ENCODE measurements around the gene FKBP14. TPM values are rescaled to one million over a fixed set of nuclear protein-coding genes. Genes with fewer than 3 reads are reported as not detected.
"Not testable (repeated sequence)": the region's sequence is repeated elsewhere in the genome, so short reads cannot be mapped to it uniquely, and the experiment has no call there.

FKBP14 gene
- 1 to 10 TPM; 6.4 to 9.1 TPM for total RNA-seq

GRCh38 chr7:30026229-30027064, at the start of gene FKBP14:
Gene FKBP14 (minus strand): TSS chr7:30026702. CDS start chr7:30026508, 194 bp downstream.
- H3K4me1 Mint-ChIP-seq, result peaks cover 18% of the 10 kb centered on the region
- ATAC-seq (replicated peaks), result peak; percentile 86
- H3K27ac Mint-ChIP-seq, result peak within 1 kb of the TSS; percentile 73
- no peaks in the 10 kb centered on the region for H3K27me3 Mint-ChIP-seq
- no peaks in the 10 kb centered on the region for H3K9me3 Mint-ChIP-seq
- no peak within 1 kb of the TSS for H3K4me3 Mint-ChIP-seq
- no peaks in the 10 kb centered on the region for H3K36me3 Mint-ChIP-seq (ENCODE audit: low read depth)

- Mint-ChIP-seq H3K27me3 (no peaks in the 10 kb centered on the region), H3K36me3 (ENCODE audit: low read depth) (peaks cover 42% of the 10 kb centered on the region), H3K4me1 (no peaks in the 10 kb centered on the region), H3K27ac (no peak overlapping the region), H3K4me3 (no peak overlapping the region), H3K9me3 (no peaks in the 10 kb centered on the region)
- ATAC-seq (replicated peaks), result peak; percentile 24
Measured at GRCh38 chr7:30074422-30075030, 48.0 kb upstream of the FKBP14 start.

- no peak for ATAC-seq (replicated peaks)
- no peak overlapping the region for H3K4me3 Mint-ChIP-seq
- no peaks in the 10 kb centered on the region for H3K27me3 Mint-ChIP-seq
- no peak overlapping the region for H3K27ac Mint-ChIP-seq
- H3K4me1 Mint-ChIP-seq, result no peaks in the 10 kb centered on the region
- H3K36me3 Mint-ChIP-seq (ENCODE audit: low read depth), result peaks cover 34% of the 10 kb centered on the region
- no peaks in the 10 kb centered on the region for H3K9me3 Mint-ChIP-seq
Measured at GRCh38 chr7:30072735-30073134, 46.2 kb upstream of the FKBP14 start.

GRCh38 chr7:30070052-30070451, 43.5 kb upstream of the FKBP14 start:
- Mint-ChIP-seq H3K36me3 (ENCODE audit: low read depth) (peaks cover 26% of the 10 kb centered on the region), H3K4me3 (no peak overlapping the region), H3K4me1 (no peaks in the 10 kb centered on the region), H3K9me3 (no peaks in the 10 kb centered on the region), H3K27me3 (no peaks in the 10 kb centered on the region), H3K27ac (no peak overlapping the region)
- ATAC-seq (replicated peaks), result no peak

GRCh38 chr7:30069096-30069867, 42.8 kb upstream of the FKBP14 start:
- Mint-ChIP-seq H3K36me3 (ENCODE audit: low read depth) (peaks cover 26% of the 10 kb centered on the region), H3K9me3 (no peaks in the 10 kb centered on the region), H3K27me3 (no peaks in the 10 kb centered on the region), H3K27ac (no peak overlapping the region), H3K4me3 (no peak overlapping the region), H3K4me1 (no peaks in the 10 kb centered on the region)
- ATAC-seq (replicated peaks), result no peak

GRCh38 chr7:30068117-30068516, 41.6 kb upstream of the FKBP14 start:
- no peaks in the 10 kb centered on the region for H3K27me3 Mint-ChIP-seq
- H3K4me3 Mint-ChIP-seq, result no peak overlapping the region
- H3K36me3 Mint-ChIP-seq (ENCODE audit: low read depth), result peaks cover 30% of the 10 kb centered on the region
- peak overlapping the region; percentile 11 for H3K27ac Mint-ChIP-seq
- H3K9me3 Mint-ChIP-seq, result no peaks in the 10 kb centered on the region
- no peaks in the 10 kb centered on the region for H3K4me1 Mint-ChIP-seq
- ATAC-seq (replicated peaks), result no peak

GRCh38 chr7:30066687-30067086, 40.2 kb upstream of the FKBP14 start:
- Mint-ChIP-seq H3K36me3 (ENCODE audit: low read depth) (peaks cover 41% of the 10 kb centered on the region), H3K27ac (no peak overlapping the region), H3K4me1 (no peaks in the 10 kb centered on the region), H3K27me3 (no peaks in the 10 kb centered on the region), H3K9me3 (no peaks in the 10 kb centered on the region), H3K4me3 (no peak overlapping the region)
- ATAC-seq (replicated peaks), result no peak

GRCh38 chr7:30065746-30066145, 39.2 kb upstream of the FKBP14 start:
- H3K4me3 Mint-ChIP-seq, result no peak overlapping the region
- H3K36me3 Mint-ChIP-seq (ENCODE audit: low read depth), result peaks cover 40% of the 10 kb centered on the region
- H3K9me3 Mint-ChIP-seq, result no peaks in the 10 kb centered on the region
- H3K27me3 Mint-ChIP-seq, result no peaks in the 10 kb centered on the region
- no peak for ATAC-seq (replicated peaks)
- H3K27ac Mint-ChIP-seq, result no peak overlapping the region
- no peaks in the 10 kb centered on the region for H3K4me1 Mint-ChIP-seq

GRCh38 chr7:30062587-30062986, 36.1 kb upstream of the FKBP14 start:
- H3K27me3 Mint-ChIP-seq, result no peaks in the 10 kb centered on the region
- no peaks in the 10 kb centered on the region for H3K9me3 Mint-ChIP-seq
- ATAC-seq (replicated peaks), result peak; percentile 39
- H3K4me1 Mint-ChIP-seq, result no peaks in the 10 kb centered on the region
- peaks cover 34% of the 10 kb centered on the region for H3K36me3 Mint-ChIP-seq (ENCODE audit: low read depth)
- H3K27ac Mint-ChIP-seq, result no peak overlapping the region
- no peak overlapping the region for H3K4me3 Mint-ChIP-seq

GRCh38 chr7:30061786-30062185, 35.3 kb upstream of the FKBP14 start:
- H3K27ac Mint-ChIP-seq, H3K4me1 Mint-ChIP-seq, H3K9me3 Mint-ChIP-seq, H3K4me3 Mint-ChIP-seq, H3K27me3 Mint-ChIP-seq: not testable (repeated sequence)
- peak; percentile 56 for ATAC-seq (replicated peaks)
- H3K36me3 Mint-ChIP-seq (ENCODE audit: low read depth), result peaks cover 40% of the 10 kb centered on the region

GRCh38 chr7:30057741-30058140, 31.2 kb upstream of the FKBP14 start:
- Mint-ChIP-seq H3K4me1 (no peaks in the 10 kb centered on the region), H3K27me3 (no peaks in the 10 kb centered on the region), H3K36me3 (ENCODE audit: low read depth) (peaks cover 55% of the 10 kb centered on the region), H3K27ac (no peak overlapping the region), H3K9me3 (no peaks in the 10 kb centered on the region), H3K4me3 (no peak overlapping the region)
- ATAC-seq (replicated peaks), result no peak

- H3K27ac Mint-ChIP-seq, result no peak overlapping the region
- H3K36me3 Mint-ChIP-seq (ENCODE audit: low read depth), result peaks cover 76% of the 10 kb centered on the region
- H3K9me3 Mint-ChIP-seq, result no peaks in the 10 kb centered on the region
- no peak overlapping the region for H3K4me3 Mint-ChIP-seq
- H3K27me3 Mint-ChIP-seq, result no peaks in the 10 kb centered on the region
- no peak for ATAC-seq (replicated peaks)
- no peaks in the 10 kb centered on the region for H3K4me1 Mint-ChIP-seq
Measured at GRCh38 chr7:30053068-30053467, 26.6 kb upstream of the FKBP14 start.

- Mint-ChIP-seq H3K4me3 (no peak overlapping the region), H3K27me3 (no peaks in the 10 kb centered on the region), H3K4me1 (no peaks in the 10 kb centered on the region), H3K27ac (no peak overlapping the region), H3K9me3 (no peaks in the 10 kb centered on the region), H3K36me3 (ENCODE audit: low read depth) (peaks cover 91% of the 10 kb centered on the region)
- no peak for ATAC-seq (replicated peaks)
Measured at GRCh38 chr7:30049173-30049572, 22.7 kb upstream of the FKBP14 start.

- H3K27ac Mint-ChIP-seq, result no peak overlapping the region
- no peaks in the 10 kb centered on the region for H3K4me1 Mint-ChIP-seq
- no peak overlapping the region for H3K4me3 Mint-ChIP-seq
- H3K36me3 Mint-ChIP-seq (ENCODE audit: low read depth), result peaks cover 88% of the 10 kb centered on the region
- H3K27me3 Mint-ChIP-seq, result no peaks in the 10 kb centered on the region
- ATAC-seq (replicated peaks), result no peak
- H3K9me3 Mint-ChIP-seq, result no peaks in the 10 kb centered on the region
Measured at GRCh38 chr7:30048582-30048981, 22.1 kb upstream of the FKBP14 start.

GRCh38 chr7:30047124-30047523, 20.6 kb upstream of the FKBP14 start:
- ATAC-seq (replicated peaks), result no peak

More at GRCh38 chr7:30047124-30047523, 20.6 kb upstream of the FKBP14 start:
- H3K4me1 Mint-ChIP-seq, result no peaks in the 10 kb centered on the region
- no peaks in the 10 kb centered on the region for H3K9me3 Mint-ChIP-seq
- H3K27ac Mint-ChIP-seq, result no peak overlapping the region
- no peaks in the 10 kb centered on the region for H3K27me3 Mint-ChIP-seq
- no peak overlapping the region for H3K4me3 Mint-ChIP-seq
- H3K36me3 Mint-ChIP-seq (ENCODE audit: low read depth), result peaks cover 73% of the 10 kb centered on the region

Measured in activated T-helper 17 cell treated with anti-CD3 and anti-CD28 coated beads, Interleukin-2, amount 50 U/mL, for 72 hours (primary cell).